ENCODE results near the gene CLEC9A. TPM values are rescaled to one million over a fixed set of nuclear protein-coding genes. Genes with fewer than 3 reads are reported as not detected.
"Not testable (repeated sequence)": the region's sequence is repeated elsewhere in the genome, so short reads cannot be mapped to it uniquely, and the experiment has no call there.

The CLEC9A gene
- total RNA-seq, result not detected
- long read RNA-seq, donor 1, result 0 reads
- long read RNA-seq, donor 2, partial matches to known transcripts, result 1 of 1 reads
- long read RNA-seq, donor 2, other reads (novel, unspliced or antisense), result 0 of 1 reads

DNA sequence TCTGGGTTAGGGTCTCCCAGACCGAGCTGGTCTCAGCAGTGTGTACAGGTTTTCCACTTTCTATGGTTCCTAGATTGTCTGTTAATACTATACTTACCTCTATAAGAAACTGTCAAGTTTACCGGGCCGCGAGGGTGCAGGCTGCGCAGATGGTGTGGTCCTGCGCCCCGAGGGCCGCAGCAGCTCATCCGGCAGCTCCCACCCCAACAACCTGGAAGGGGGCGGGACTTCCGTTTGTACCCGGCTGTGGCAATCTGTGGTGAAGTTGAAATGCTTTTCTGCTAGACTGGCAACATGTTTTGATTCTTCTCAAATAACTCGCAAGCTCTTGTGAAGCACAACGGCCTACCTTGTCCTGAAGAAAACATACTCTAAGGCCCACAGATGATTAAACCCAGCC, at the start of gene CLEC9A:
Gene CLEC9A, plus strand, starts transcription at position 237 of the 400 bp plus-strand sequence. CDS start 22,006 bp downstream, outside the sequence.
- intact Hi-C loops (cut with DNase I), result no loop called here

DNA sequence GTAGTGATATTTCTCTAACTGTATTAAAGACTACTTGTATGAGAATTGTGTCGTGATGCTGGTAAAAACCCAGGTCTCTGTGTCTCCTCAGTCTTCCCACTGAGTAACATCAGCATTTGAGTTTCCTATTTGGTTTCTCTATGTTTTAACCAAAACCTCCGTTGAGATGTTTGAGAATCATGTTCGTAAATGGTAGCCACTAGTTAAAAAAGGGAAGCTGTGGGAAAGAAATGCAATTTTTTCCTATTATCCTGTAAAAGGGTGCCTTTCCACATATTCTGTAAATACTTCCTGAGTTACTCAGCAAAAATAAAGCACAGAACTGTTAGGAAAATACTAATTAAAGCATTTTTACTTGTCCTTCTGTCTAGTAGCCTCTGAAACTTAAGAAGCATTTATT, 38.6 kb upstream of the CLEC9A start:
- intact Hi-C loops (cut with DNase I), result no loop called here
- DNase-seq (ENCODE audit: low spot score), result no peak

More for the DNA sequence above, at the start of gene CLEC9A:
- no peak for DNase-seq (ENCODE audit: low spot score)

DNA sequence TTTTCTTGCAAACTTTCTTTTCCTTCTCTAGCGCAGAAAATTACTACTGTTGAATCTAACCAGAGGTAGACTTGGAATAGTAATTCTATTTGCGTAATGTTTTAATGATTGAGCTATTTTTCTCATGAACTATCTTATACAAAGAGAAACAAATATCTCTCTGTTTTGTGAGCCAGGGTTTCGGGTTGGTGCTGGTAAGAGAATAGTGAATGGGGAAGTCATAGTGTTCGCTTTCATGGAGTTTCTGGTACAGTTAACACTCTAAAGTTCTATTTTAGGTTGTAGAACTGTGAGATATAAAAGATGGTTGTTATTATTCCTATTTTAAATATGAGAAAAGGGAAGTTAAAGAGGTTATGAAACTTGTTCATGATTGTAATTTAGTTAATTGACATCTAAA, 38.2 kb upstream of the CLEC9A start:
- intact Hi-C loops (cut with DNase I), result no loop called here
- DNase-seq (ENCODE audit: low spot score), result no peak

DNA sequence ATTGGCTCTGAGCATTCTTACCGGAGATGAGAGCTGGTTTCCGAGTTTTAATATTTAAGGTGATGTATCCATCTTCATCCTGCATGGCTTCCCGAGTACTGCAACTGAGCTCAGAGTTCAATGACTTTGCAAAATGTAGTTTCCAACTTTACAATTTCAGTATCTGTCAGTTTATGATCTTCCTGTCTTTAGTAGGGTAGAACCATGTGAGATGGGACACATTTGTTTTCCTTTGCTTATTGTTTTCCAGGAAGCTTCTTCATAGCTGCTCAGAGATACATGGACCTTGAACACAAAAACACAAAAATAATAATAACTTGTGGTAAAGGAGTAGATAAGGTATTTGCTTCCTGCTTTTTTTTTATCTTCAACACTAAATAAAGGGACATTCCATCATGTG, 31.5 kb upstream of the CLEC9A start, which contains the start of gene CLEC1B:
Gene CLEC1B, minus strand, starts transcription at position 106 of the 400 bp plus-strand sequence. Its CDS starts 21 bp downstream, at position 85.
- intact Hi-C loops (cut with DNase I), result no loop called here
- DNase-seq (ENCODE audit: low spot score), result no peak

DNA sequence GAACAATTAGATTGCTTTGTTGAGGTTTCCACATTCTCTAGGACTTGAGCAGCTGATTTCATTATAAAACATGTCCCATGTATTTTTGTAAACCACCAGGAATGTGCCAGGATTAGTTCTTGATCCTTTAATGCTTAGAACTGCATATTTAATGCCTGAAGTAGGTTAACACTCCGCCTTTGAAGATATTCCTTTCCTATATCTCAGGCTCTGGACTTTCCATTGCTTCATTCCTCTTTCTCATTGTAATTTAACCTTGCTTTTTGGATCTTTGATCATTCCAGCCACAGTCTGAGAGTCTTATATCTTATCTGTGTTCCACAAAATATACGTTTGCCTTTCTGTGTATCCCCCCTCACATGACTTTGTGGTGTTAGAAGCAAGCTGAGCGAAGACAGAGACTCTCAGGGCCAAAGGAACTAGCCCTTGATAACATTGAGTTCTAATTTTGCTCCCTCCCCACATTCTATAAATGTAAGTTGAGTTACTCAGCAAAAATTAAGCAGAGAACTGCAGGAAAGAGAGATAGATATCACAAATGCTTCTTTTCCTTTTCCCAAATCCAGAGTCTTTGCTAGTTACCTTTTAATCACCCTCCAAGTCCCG, 29.2 kb upstream of the CLEC9A start:
- no peak for DNase-seq (ENCODE audit: low spot score)
- intact Hi-C loops (cut with DNase I), result no loop called here

DNA sequence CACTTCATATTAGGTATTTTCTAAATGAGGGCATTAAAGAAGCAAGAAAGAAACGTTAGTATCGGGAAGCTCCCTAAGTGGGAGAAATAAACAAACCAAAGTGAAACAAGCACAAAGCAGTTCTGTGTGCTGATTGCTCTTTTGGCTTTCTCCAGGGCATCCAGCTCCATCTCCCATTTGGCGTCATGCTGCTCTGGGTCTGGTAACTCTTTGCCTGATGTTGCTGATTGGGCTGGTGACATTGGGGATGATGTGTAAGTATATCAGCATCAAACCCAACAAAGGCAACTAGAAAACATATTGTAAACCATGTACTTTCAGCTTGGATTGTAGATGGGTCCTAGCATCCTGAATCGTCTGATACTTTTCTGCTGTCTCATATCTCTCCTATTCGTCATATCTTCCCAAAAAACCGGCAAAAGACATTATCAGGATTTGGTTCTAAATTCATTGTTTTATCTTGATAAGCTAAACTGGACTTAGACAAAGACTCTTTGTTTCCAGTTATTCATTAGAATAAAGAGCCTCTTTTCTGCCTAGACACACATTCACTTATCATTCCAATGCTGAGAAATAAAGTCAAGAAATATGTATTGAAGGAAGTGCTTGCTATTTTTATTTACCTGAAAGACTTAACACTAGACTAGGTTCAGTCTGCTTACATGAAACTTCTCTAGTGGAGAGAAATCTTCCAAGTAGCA, 17.7 kb upstream of the CLEC9A start:
- intact Hi-C loops (cut with DNase I), result no loop called here
- DNase-seq (ENCODE audit: low spot score), result no peak

DNA sequence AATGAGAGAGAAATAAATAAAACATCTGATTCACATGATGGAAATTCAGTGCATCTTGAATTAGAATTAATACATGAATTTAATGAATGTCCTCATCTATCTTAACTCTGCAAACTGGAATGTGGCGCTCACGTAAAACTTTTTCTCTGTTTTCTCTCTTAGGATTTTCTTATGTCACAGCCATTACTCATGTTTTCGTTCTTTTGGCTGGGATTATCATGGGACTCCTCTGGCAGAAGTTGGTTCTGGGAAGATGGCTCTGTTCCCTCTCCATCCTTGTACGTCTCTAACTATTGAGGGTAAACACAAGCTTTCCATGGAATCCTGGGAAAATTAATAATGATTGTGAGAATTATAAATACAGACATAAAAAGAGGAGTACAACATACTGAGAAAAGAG, 15.0 kb upstream of the CLEC9A start:
- no peak for DNase-seq (ENCODE audit: low spot score)
- intact Hi-C loops (cut with DNase I), result no loop called here

DNA sequence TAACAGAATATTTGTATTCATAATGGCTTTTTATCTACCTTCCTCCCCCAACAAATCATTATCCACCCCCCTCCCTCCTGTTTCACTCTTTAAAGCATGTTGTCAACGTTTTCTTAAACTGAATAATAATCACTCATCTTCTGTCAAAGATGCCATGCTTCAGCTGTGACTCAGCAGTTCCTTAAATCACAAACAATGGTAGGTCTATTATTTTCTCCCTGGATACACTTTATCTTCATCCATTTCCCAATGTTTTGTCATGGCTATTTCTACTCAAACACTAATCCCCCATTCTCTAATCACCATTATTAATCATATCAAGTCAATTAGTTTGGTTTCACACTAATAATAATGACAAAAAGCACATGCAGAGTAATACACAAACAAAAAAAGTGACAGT, 13.6 kb upstream of the CLEC9A start:
- DNase-seq (ENCODE audit: low spot score), result no peak
- intact Hi-C loops (cut with DNase I), result no loop called here

DNA sequence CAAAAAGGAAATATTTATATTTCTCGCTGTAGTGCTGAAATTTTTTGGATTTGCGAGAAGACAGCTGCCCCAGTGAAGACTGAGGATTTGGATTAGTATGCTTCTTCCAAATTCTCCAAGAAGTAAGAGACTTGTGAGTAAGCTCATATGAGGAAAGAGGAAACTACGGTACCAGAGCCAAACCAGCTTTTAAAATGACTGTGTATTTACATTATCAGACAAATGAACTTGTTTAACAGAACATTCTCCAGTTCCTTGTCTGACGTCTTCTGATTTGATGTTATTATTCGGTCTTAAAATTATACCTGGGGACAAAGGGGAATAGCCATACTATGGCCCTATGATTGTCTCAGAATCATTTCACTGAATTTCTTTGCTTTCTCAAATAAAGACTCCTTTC, 12.1 kb upstream of the CLEC9A start:
- intact Hi-C loops (cut with DNase I), result no loop called here
- DNase-seq (ENCODE audit: low spot score), result no peak

DNA sequence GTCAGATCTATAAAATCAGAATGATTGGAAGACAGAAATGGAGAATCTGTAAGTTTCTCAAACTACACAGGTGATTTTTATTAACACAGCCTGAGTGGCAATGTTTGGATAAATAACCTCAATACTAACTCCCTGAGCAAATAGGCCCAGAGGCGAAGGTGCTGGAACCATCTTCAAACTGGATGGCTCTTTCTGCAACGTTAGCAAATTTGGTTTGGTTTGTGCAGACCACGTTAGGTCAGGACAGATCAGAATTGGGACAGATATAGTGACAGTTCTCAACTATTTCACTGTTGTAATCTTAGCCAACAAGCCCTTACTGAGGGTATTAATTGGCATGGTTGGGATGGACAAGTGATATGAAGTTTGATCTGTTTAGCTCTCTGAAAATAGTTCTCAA, 9.1 kb upstream of the CLEC9A start:
- DNase-seq (ENCODE audit: low spot score), result no peak
- intact Hi-C loops (cut with DNase I), result no loop called here

DNA sequence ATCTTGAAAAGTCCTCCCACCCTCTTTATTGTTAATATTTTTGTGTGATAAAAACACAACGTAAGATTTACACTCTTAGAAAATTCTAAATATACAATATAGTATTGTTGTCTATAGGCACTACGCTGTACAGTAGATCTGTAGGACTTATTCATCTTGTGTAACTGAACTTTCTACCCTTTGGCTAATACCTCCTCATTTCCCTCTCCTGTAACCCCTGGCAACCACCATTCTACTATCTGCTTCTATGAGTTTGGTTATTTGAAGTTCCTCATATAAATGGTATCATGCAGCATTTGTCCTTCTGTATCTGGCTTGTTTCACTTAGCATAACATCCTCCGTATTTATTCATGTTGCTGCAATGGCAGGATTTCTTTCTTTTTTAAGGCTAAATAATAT, 5.2 kb upstream of the CLEC9A start:
- intact Hi-C loops (cut with DNase I), result no loop called here
- DNase-seq (ENCODE audit: low spot score), result no peak

DNA sequence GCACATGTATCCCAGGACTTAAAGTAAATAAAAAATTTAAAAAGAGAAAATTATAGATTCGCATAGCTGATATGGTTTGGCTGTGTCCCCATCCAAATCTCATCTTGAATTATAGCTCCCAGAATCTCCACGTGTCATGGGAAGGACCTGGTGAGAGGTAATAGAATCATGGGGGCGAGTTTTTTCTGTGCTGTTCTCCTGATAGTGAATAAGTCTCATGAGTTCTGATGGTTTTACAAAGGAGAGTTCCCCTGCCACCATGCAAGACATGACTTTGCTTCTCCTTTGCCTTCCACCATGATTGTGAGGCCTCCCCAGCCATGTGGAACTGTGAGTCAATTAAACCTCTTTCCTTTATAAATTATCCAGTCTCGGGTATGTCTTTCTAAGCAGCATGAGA, 3.8 kb upstream of the CLEC9A start:
- DNase-seq (ENCODE audit: low spot score); intact Hi-C loops (cut with DNase I): not testable (repeated sequence)

DNA sequence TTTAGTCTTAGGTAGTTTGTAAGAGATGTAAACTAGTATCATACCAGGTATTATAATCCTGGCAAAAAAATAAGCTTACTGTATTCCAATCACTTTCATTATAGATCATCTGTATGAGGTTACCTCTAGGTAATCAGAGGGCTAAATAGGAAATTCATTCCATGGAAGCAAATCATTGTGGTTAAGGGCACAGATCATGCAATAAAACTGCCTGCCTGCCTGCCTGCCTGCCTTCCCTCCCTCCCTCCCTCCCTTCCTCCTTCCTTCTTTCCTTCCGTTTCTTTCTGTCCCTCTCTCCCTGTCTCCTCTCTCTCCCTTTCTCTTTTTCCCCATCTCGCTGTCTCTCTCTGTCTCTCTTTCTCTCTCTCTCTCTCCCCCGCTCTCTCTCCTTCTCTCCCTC, 3.2 kb upstream of the CLEC9A start:
- no peak for DNase-seq (ENCODE audit: low spot score)
- intact Hi-C loops (cut with DNase I), result no loop called here

DNA sequence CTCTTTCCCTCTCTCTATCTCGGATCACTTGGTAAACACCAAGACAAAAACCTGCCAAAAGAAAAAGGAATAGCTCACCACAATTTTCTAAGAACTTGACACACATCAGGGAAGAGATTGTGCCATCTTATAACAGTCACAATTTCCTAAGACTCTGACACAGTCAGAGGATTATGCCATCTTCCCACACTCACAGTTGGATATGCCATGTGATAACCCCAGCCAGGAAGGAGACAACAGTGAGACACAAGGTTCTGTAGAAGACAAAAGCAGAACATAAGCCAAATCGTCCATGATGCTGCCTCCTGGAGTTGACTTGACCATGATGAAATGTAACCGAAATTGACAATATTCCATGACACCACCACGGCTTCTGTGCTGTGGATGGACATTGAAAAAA, 2.8 kb upstream of the CLEC9A start:
- intact Hi-C loops (cut with DNase I), result no loop called here
- DNase-seq (ENCODE audit: low spot score), result no peak

DNA sequence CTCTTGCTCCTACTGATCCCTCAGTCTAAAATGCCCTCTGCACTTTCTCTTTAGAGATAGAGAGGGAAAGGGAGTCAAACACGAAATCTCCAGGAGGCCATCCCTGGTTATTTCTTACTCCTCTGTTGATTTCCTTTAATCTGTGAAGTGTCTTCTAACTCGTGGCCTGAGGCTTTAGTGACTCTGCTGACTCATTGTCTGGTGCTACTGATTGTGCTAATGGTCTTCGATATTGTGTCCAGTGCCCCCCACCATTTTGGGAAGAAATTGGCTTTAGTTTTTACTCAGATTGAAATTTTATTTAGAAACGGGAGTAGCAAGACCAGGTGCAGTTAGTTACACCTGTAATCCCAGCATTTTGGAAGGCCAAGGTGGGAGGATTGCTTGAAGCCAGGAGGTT, 839 bp downstream of the CLEC9A start:
- DNase-seq (ENCODE audit: low spot score), result no peak
- intact Hi-C loops (cut with DNase I), result no loop called here

DNA sequence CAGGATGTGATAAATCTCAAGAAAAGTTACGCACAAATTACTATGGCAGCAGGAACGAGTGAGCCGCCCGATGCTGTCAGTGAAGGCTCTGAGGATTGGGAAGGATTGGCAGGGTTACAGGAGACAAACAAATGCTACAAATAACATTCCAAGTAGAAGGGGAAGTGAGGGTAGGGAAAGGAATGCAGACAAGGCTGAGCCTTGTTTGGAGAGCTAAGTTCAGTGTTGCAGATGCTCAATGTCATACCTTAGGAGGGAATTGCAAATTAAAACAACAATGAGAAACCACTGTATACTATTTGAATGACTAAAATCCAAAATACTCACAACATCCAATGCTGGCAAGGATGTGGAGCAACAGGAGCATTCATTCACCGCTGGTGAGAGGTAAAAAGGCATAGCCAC, 1.3 kb downstream of the CLEC9A start:
- intact Hi-C loops (cut with DNase I), result no loop called here
- DNase-seq (ENCODE audit: low spot score), result no peak

DNA sequence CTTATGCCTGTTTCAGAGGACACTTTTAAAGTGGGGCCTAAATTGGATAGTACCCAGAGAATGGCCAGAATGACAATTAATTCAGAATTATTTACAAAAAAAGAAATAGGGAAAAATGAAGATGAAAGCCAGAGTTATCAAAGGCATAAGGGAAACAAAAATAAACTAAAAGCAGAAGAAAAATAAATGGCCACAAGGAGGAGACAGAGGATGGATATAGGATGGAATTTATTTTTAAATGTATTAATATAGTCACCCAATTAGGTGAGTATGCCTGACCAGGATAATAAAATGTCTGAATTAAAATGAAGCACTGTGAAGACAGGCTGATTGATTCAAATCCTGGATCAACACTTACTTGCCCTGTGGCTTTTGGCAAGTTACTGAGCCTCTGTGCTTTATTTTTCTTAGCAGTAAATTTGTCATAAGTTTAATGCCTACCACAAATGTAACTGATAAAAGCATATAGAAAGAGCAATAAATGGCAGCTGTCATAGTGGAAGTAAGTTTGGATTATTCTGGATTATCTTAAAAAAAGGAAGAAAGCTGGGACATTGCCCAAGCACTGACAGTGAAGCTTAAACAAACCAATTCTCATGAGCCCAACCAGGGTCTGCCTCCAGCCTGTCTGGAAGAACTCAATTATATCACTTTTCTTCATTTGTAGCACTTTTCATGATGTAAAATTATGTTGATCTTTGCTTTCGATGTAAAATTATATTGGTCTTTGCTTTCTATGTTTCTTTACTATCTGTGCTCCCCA, 3.5 kb downstream of the CLEC9A start:
- no peak for DNase-seq (ENCODE audit: low spot score)
- intact Hi-C loops (cut with DNase I), result loop anchor here in 1 of 2 donors (2.0 kb wide), 1 partner anchor 63 kb away; the partner anchor contains the start of gene CLEC12A

DNA sequence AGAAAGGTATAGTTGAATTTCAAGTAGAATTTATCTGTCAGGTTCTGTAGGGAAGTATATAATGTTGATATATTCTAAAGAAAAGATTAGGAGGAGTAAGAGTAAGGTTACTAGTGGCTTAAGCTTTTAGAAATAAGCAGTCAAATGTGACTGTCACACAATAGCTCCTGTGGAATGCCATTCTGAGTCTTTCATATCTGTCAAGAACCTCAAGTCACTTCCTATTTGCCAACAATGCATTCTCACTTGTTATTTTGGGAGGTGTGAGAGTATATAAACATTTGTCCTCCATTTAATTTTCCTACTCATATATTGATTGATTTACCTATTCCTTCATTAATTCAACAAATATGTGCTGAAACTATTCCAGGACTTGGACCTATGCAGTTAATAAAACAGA, 11.7 kb downstream of the CLEC9A start:
- DNase-seq (ENCODE audit: low spot score), result no peak
- intact Hi-C loops (cut with DNase I), result no loop called here

DNA sequence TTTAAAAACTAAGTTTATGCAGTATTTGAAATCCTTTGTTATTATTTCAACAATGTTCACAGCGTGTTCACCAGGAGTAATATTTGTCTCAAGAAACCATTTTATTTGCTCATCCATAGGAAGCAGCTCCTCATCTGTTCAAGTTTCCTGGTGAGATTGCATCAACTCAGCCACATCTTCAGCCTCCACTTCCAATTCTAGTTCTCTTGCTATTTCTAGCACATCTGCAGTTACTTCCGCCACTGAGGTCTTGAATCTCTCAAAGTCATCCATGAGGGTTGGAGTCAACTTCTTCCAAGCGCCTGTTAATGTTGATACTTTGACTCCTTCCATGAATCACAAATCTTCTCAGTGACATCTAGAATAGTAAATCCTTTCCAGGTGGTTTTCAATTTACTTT, 18.0 kb downstream of the CLEC9A start:
- intact Hi-C loops (cut with DNase I), result no loop called here
- DNase-seq (ENCODE audit: low spot score), result no peak

DNA sequence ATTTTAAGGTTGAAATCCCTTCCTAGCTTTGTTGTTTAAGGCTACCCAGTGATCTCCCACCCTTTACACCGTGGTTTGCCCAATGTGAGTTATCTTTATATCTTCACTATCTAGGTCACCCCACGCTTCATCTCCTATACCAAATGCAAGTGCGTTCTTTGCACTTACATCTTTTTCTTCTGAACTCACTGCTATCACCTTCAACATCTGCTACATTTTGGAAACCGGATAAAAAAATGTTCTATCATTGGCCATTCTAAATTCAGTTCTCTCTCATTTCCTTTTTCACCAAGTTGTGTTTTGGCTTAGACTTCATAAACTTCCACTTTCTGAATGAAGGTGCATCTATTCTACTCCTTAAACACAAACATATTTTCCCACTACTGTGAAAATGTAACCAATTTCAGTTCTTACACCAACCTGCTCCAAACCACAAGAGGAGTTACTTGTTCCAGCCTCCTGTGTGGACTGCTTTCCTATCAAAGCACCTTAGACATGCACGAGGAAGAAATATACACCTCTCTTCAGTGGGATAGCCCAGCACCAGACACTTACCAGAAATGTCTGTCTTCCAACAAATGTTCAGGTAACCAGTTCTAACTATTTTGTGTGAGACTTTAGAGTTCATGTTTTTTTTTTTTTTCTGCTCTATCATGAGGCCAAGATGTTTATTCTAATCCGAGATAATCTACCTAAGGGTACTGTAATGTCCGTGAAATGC, 21.9 kb downstream of the CLEC9A start:
- intact Hi-C loops (cut with DNase I), result no loop called here
- no peak for DNase-seq (ENCODE audit: low spot score)

Data from posterior vena cava (tissue), 2 donors.